Measurements from ENCODE around the gene SEMA4A. TPM values are rescaled to one million over a fixed set of nuclear protein-coding genes. Genes with fewer than 3 reads are reported as not detected.
"Not testable (repeated sequence)": the region's sequence is repeated elsewhere in the genome, so short reads cannot be mapped to it uniquely, and the experiment has no call there.

SEMA4A gene
- total RNA-seq, 3 donors from 2014 or later (not counting 1 experiment from before 2014, with no cell fraction given): 2.6 to 13.0 (median 7.0) TPM

DNA sequence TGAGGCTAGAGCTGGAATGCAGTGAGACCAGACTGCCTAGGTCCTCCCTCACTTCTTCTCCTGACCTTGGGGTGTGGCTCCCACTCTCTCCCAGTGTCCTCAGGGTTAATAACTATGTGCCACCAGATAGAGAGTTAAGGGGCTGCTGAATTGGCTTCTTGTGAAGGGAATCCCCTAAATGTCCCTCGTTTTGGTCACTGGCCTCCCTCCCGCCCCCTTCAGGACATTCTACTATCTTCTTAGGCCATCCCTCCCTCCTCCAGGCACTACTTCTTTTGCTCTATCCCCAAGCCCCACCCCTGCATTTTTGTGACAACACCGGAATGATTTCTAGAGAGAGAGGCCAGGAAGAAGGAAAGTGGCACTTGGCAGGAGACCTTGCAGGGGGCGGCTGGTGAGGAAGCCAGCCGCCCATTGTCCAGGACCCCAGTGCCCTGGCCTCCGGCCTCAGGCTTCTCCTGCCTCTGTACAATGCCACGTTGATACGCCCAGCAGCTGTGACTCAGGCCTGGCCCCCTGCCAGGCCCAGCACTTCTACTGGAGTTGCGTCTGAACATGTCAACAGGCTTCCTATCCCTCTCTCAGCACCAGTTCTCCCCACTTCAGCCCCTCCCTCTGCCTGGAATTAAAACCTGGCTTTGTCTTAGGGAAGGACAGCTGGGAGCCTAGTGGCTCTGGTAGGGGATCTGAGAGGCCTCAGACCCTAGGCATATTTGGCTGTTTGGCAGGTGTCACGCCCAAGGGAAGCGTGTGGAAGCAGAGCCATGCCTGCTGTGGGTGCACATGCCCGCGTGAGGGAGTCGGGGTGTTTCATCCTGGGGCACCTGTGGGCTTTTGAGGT, 29.8 kb upstream of the SEMA4A start:
- Histone ChIP-seq H3K27ac (ENCODE audit: low read length) (no peak overlapping the region), H3K4me3 (ENCODE audit: low read length) (no peak overlapping the region)
- intact Hi-C loops (cut with micrococcal nuclease): no loop called here

DNA sequence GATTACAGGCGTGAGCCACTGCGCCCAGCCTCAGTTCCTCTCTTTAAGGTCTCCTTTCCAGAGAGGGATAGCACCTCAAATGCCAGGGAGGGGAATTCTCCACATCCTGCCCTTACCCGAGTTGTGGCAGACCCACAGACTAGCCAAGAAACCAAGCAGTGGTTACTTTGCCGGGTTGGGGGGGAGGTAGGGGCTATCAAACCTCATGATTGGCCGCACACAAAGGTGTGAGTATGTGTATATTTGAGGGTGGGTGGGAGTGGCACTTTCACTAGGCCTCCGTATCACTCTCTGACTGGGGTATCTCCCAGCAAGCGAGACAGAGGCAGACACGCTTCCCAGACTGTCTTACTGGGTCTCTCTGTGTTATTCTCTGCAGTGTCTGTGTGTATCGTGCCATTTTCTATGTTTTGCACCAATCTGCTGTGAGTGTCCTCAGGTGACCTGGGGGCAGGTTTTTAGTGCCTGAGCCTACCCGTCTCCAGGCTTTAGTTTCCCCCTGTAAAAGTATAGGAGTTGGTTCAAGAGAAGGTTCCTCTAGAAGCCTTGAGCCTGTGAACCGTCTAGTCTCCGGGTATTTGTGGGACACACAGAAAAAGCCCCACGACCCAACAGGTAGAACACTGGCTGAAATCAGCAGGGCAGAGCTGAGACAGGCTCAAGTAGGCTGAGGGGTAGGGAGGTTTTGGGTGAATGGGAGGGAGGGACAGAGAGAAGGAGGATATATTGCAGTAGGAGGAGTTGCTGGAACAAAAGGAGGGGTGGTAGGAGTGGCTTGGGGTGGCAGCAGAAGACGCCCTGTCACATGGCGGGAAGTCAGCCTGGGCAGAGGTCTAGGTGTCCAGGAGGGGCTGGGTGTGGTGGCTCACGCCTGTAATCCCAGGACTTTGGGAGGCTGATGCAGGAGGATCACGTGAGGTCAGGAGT, 28.6 kb upstream of the SEMA4A start:
- ATAC-seq: peak; percentile 16 to 63 (median 21)
- Histone ChIP-seq H3K27ac (ENCODE audit: low read length) (peak overlapping the region; percentile 65), H3K4me3 (ENCODE audit: low read length) (no peak overlapping the region), H3K36me3 (ENCODE audit: control insufficient read depth, insufficient read depth, low read length) (no peaks in the 10 kb centered on the region), H3K4me1 (ENCODE audit: control insufficient read depth, insufficient read depth, low read length) (peaks cover 76% of the 10 kb centered on the region), H3K27me3 (ENCODE audit: control insufficient read depth, insufficient read depth, low read length) (peaks cover 3% of the 10 kb centered on the region), H3K9me3 (ENCODE audit: control insufficient read depth, insufficient read depth, low read length) (no peaks in the 10 kb centered on the region)
- 44% methylated on average over 17 of the region's 17 CpGs for WGBS (ENCODE audit: insufficient coverage)
- DNase-seq: peak in 1 of 2 donors; percentile 81
- Mint-ChIP-seq H3K9me3 (no peaks in the 10 kb centered on the region), H3K27me3 (ENCODE audit: low read depth in 2 of 2) (peaks cover 2 to 8% of the 10 kb centered on the region in 2 donors), H3K4me3 (peak overlapping the region; percentile 25), H3K4me1 (peaks cover 21 to 52% of the 10 kb centered on the region in 2 donors), H3K36me3 (no peaks in the 10 kb centered on the region), H3K27ac (peak overlapping the region; percentile 76 to 89)
- TF ChIP-seq, protein P1, sequence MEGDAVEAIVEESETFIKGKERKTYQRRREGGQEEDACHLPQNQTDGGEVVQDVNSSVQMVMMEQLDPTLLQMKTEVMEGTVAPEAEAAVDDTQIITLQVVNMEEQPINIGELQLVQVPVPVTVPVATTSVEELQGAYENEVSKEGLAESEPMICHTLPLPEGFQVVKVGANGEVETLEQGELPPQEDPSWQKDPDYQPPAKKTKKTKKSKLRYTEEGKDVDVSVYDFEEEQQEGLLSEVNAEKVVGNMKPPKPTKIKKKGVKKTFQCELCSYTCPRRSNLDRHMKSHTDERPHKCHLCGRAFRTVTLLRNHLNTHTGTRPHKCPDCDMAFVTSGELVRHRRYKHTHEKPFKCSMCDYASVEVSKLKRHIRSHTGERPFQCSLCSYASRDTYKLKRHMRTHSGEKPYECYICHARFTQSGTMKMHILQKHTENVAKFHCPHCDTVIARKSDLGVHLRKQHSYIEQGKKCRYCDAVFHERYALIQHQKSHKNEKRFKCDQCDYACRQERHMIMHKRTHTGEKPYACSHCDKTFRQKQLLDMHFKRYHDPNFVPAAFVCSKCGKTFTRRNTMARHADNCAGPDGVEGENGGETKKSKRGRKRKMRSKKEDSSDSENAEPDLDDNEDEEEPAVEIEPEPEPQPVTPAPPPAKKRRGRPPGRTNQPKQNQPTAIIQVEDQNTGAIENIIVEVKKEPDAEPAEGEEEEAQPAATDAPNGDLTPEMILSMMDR (IDR thresholded peaks at IDR 0.05): no peak
- intact Hi-C loops (cut with micrococcal nuclease): no loop called here

More for the DNA sequence above, 29.8 kb upstream of the SEMA4A start:
- Histone ChIP-seq H3K27me3 (ENCODE audit: control insufficient read depth, insufficient read depth, low read length) (no peaks in the 10 kb centered on the region), H3K9me3 (ENCODE audit: control insufficient read depth, insufficient read depth, low read length) (no peaks in the 10 kb centered on the region), H3K36me3 (ENCODE audit: control insufficient read depth, insufficient read depth, low read length) (no peaks in the 10 kb centered on the region), H3K4me1 (ENCODE audit: control insufficient read depth, insufficient read depth, low read length) (peaks cover 70% of the 10 kb centered on the region)
- H3K9me3 Mint-ChIP-seq: no peaks in the 10 kb centered on the region
- H3K27me3 Mint-ChIP-seq (ENCODE audit: low read depth in 2 of 2): peaks cover 2 to 8% of the 10 kb centered on the region in 2 donors
- peak in 1 of 3 donors; percentile 10 for ATAC-seq
- peaks cover 21 to 52% of the 10 kb centered on the region in 2 donors for H3K4me1 Mint-ChIP-seq
- peak in 1 of 2 donors; percentile 83 for DNase-seq
- H3K27ac Mint-ChIP-seq: peak overlapping the region; percentile 76 to 89
- WGBS (ENCODE audit: insufficient coverage): 39% methylated on average over 14 of the region's 14 CpGs
- H3K36me3 Mint-ChIP-seq: no peaks in the 10 kb centered on the region
- H3K4me3 Mint-ChIP-seq: no peak overlapping the region
- TF ChIP-seq, protein P1 (IDR thresholded peaks at IDR 0.05): no peak

DNA sequence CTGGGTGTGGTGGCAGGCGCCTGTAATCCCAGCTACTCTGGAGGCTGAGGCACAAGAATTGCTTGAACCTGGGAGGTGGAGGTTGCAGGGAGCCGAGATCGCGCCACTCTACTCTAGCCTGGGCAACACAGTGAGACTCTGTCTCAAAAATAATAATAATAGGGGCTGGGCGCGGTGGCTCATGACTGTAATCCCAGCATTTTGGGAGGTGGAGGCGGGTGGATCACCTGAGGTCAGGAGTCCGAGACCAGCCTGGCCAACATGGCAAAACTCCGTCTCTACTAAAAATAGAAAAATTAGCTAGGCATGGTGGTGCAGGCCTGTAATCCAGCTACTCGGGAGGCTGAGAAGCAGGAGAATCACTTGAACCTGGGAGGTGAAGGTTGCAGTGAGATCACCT, 27.8 kb upstream of the SEMA4A start:
- H3K9me3 Mint-ChIP-seq; H3K27ac ChIP-seq (ENCODE audit: low read length); ATAC-seq; H3K9me3 ChIP-seq (ENCODE audit: control insufficient read depth, insufficient read depth, low read length); H3K36me3 ChIP-seq (ENCODE audit: control insufficient read depth, insufficient read depth, low read length); H3K4me3 ChIP-seq (ENCODE audit: low read length); H3K36me3 Mint-ChIP-seq; H3K27me3 Mint-ChIP-seq (ENCODE audit: low read depth in 2 of 2); intact Hi-C loops (cut with micrococcal nuclease); DNase-seq; H3K27me3 ChIP-seq (ENCODE audit: control insufficient read depth, insufficient read depth, low read length); H3K4me3 Mint-ChIP-seq: not testable (repeated sequence)
- peaks cover 76% of the 10 kb centered on the region for H3K4me1 ChIP-seq (ENCODE audit: control insufficient read depth, insufficient read depth, low read length)
- Mint-ChIP-seq H3K4me1 (peaks cover 21 to 55% of the 10 kb centered on the region in 2 donors), H3K27ac (peak overlapping the region; percentile 76 to 89)
- WGBS (ENCODE audit: insufficient coverage): 95% methylated on average over 10 of the region's 10 CpGs

All from natural killer cell (primary cell).